GM19043 (cell line): ENCODE measurements around the gene SLC5A5.

Experiments used
- ATAC-seq: cut with Tn5 transposase; IDR thresholded peaks from one replicate; pipeline ENCODE4 v1.9.1; 2021; ENCODE audit warnings: low read depth; ENCODE audit not compliant: unreplicated experiment

SLC5A5 gene

GRCh38 chr19:17871878-17872250 lies at the start of gene SLC5A5:
SLC5A5 (plus strand) TSS chr19:17871945; CDS start chr19:17872320, 375 bp downstream.
- ATAC-seq, result no peak

- ATAC-seq, result no peak
Observed at GRCh38 chr19:17824339-17824738, 47.4 kb upstream of the SLC5A5 start.

GRCh38 chr19:17826508-17827056 lies 45.2 kb upstream of the SLC5A5 start:
- ATAC-seq, result no peak

GRCh38 chr19:17829855-17830566 lies 41.7 kb upstream of the SLC5A5 start:
- ATAC-seq, result no peak

GRCh38 chr19:17830567-17831418 lies 41.0 kb upstream of the SLC5A5 start:
- no peak for ATAC-seq

- ATAC-seq, result no peak
Observed at GRCh38 chr19:17831419-17831888, 40.3 kb upstream of the SLC5A5 start.

- no peak for ATAC-seq
Observed at GRCh38 chr19:17832443-17833208, 39.1 kb upstream of the SLC5A5 start.

- no peak for ATAC-seq
Observed at GRCh38 chr19:17834350-17835181, 37.2 kb upstream of the SLC5A5 start.

GRCh38 chr19:17835182-17836006 lies 36.4 kb upstream of the SLC5A5 start:
- ATAC-seq, result no peak

GRCh38 chr19:17836530-17836929 lies 35.2 kb upstream of the SLC5A5 start:
- ATAC-seq, result no peak

GRCh38 chr19:17837972-17838371 lies 33.8 kb upstream of the SLC5A5 start:
- no peak for ATAC-seq

GRCh38 chr19:17840019-17840418 lies 31.7 kb upstream of the SLC5A5 start:
- no peak for ATAC-seq

- ATAC-seq, result no peak
Observed at GRCh38 chr19:17841371-17841809, 30.4 kb upstream of the SLC5A5 start.

- no peak for ATAC-seq
Observed at GRCh38 chr19:17841810-17842662, 29.7 kb upstream of the SLC5A5 start.

GRCh38 chr19:17842663-17843291 lies 29.0 kb upstream of the SLC5A5 start:
- ATAC-seq, result no peak

GRCh38 chr19:17843292-17843827 lies 28.4 kb upstream of the SLC5A5 start:
- ATAC-seq, result no peak

GRCh38 chr19:17843908-17844490 lies 27.7 kb upstream of the SLC5A5 start:
- no peak for ATAC-seq
